Measurements from ENCODE around the gene CTSA. TPM values are rescaled to one million over a fixed set of nuclear protein-coding genes. Genes with fewer than 3 reads are reported as not detected.

CTSA gene
- polyA plus RNA-seq, 3 donors, result 46.4 to 116 (median 82.4) TPM

GRCh38 chr20:45945678-45946148 lies 54.6 kb downstream of the CTSA start:
- H3K27ac ChIP-seq (ENCODE audit: low read depth, low read length), result no peak overlapping the region
- WGBS, 3 donors, result 62 to 86% (median 80%) methylated on average over 13 of the region's 13 CpGs

DNA sequence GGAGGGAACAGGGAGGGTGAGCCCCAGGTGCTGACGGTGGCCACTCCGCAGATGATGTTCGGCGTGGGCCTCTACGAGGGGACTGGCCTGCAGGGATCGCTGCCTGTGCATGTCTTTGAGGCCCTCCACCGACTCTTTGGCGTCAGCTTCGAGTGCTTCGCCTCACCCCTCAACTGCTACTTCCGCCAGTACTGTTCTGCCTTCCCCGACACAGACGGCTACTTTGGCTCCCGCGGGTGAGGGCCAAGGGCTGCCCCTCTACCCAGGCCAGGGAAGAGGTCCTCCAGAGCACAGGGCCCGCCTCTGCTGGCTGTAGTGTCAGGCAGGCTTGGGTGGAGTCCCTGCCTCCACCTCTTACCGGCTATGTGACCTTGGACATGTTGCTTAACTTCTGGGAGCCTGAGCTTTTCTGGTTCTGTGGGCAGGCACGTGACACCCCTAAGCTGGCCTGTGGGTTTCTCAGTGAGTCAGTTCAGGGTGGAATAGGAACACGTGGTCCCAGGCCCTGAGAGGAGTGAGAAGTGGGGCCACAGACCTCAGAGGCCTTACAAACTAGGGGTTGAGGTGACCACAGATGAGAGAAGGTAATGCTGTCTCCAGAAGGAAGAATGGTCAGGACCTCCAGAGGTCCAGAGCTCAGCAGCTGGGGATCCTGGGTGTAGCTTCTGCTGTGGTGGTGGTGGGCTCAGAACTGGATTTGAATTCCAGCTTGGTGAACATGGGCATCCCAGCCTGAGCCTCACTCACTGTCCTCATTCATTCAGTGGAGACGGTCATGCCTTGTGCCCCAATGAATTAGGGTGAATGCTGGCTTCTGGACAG lies 55.2 kb downstream of the CTSA start:
- H3K27ac ChIP-seq (ENCODE audit: low read depth, low read length), result no peak overlapping the region
- WGBS, 3 donors, result 62 to 74% (median 62%) methylated on average over 20 of the region's 20 CpGs

DNA sequence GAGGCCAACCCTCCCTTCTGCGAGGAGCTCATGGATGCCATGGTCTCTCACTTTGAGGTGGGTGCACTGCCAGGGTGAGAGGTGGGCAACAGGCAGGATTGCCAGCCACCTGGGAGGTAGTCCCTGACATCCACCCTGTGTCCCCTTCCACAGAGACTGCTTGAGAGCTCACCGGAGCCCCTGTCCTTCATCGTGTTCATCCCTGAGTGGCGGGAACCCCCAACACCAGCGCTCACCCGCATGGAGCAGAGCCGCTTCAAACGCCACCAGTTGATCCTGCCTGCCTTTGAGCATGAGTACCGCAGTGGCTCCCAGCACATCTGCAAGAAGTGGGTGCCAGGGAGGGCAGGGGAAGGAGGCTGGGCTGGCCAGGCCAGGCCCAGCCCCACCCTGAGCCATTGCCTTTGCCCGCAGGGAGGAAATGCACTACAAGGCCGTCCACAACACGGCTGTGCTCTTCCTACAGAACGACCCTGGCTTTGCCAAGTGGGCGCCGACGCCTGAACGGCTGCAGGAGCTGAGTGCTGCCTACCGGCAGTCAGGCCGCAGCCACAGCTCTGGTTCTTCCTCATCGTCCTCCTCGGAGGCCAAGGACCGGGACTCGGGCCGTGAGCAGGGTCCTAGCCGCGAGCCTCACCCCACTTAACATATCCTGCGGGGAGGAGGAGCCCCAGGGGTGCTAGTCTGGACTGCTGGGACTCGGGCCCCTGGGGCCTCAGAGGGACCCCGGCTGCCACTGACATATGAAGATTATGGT lies 56.2 kb downstream of the CTSA start:
- no peak overlapping the region for H3K27ac ChIP-seq (ENCODE audit: low read depth, low read length)
- WGBS, 3 donors, result 83 to 86% (median 84%) methylated on average over 29 of the region's 29 CpGs

DNA sequence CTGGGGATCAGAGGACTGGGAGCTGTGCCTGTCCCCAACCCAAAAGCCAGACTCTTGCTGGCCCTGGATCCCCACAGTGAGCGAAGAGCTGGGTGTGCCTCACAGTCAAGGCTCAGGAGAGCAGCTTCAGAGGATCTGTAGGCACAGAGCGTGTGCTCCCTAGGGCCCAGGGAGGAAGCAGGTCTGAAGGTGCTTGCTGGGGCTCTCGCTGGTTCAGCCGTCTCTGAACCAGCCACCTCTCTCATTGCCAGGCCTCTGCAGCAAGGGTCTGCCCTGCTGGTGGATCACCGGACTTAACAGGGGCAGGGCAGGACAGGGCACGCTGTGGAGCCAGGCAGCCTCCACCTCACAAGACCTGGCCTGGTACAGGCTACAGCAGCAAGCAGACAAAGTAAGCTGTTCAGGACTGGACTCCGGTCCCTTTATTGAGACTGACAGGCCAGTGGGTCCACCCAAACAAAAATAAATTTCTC lies 57.2 kb downstream of the CTSA start:
- H3K27ac ChIP-seq (ENCODE audit: low read depth, low read length), result no peak overlapping the region
- WGBS, 3 donors, result 80 to 88% (median 85%) methylated on average over 7 of the region's 7 CpGs

Other genes starting within 250 kb of the CTSA start
- gene WFDC11, start 221.1 kb upstream of the CTSA start, polyA plus RNA-seq, result not detected
- gene WFDC13, start 189.3 kb upstream of the CTSA start, polyA plus RNA-seq, result not detected
- gene WFDC10B, start 186.3 kb upstream of the CTSA start, polyA plus RNA-seq, result not detected
- gene SPINT4, start 169.0 kb upstream of the CTSA start, polyA plus RNA-seq, result not detected
- gene WFDC3, start 99.5 kb upstream of the CTSA start, polyA plus RNA-seq, result 1 to 10 TPM in 1 of 3 donors, under 1 TPM in 1, not detected in 1; 0.32 to 1.0 TPM
- gene DNTTIP1, start 99.4 kb upstream of the CTSA start, polyA plus RNA-seq, result 10 to 100 TPM; 15.8 to 37.1 (median 24.4) TPM
- 1 to 10 TPM in 2 of 3 donors, under 1 TPM in 1; 0.55 to 3.5 (median 1.1) TPM for gene UBE2C, start 78.7 kb upstream of the CTSA start, polyA plus RNA-seq
- gene TNNC2, start 64.0 kb upstream of the CTSA start, polyA plus RNA-seq, result 1 to 10 TPM; 3.0 to 3.3 (median 3.0) TPM
- 10 to 100 TPM in 2 of 3 donors, 1 to 10 TPM in 1; 9.2 to 50.9 (median 48.6) TPM for gene SNX21, start 57.5 kb upstream of the CTSA start, polyA plus RNA-seq
- gene ACOT8, start 33.9 kb upstream of the CTSA start, polyA plus RNA-seq, result 10 to 100 TPM; 16.6 to 28.5 (median 21.7) TPM
- gene ZSWIM3, start 33.7 kb upstream of the CTSA start, polyA plus RNA-seq, result 1 to 10 TPM in 2 of 3 donors, under 1 TPM in 1; 0.90 to 1.1 (median 1.0) TPM
- 1 to 10 TPM; 2.5 to 4.0 (median 3.0) TPM for gene ZSWIM1, start 10.1 kb upstream of the CTSA start, polyA plus RNA-seq
- 1 to 10 TPM; 1.0 to 2.7 (median 1.1) TPM for gene SPATA25, start 3.7 kb upstream of the CTSA start, polyA plus RNA-seq
- gene NEURL2, start 127 bp upstream of the CTSA start, polyA plus RNA-seq, result 1 to 10 TPM; 3.2 to 8.0 (median 4.6) TPM
- 100 to 1,000 TPM; 113 to 308 (median 276) TPM for gene PLTP, start 20.8 kb downstream of the CTSA start, polyA plus RNA-seq
- gene PCIF1, start 43.3 kb downstream of the CTSA start, polyA plus RNA-seq, result 10 to 100 TPM; 18.6 to 28.2 (median 25.8) TPM
- 10 to 100 TPM in 1 of 3 donors, 1 to 10 TPM in 2; 6.9 to 11.0 (median 7.4) TPM for gene ZNF335, start 80.9 kb downstream of the CTSA start, polyA plus RNA-seq
- gene MMP9, start 117.6 kb downstream of the CTSA start, polyA plus RNA-seq, result 10 to 100 TPM in 2 of 3 donors, under 1 TPM in 1; 0.79 to 16.6 (median 12.8) TPM
- 1 to 10 TPM in 1 of 3 donors, under 1 TPM in 2; 0.39 to 1.3 (median 0.56) TPM for gene SLC12A5, start 137.9 kb downstream of the CTSA start, polyA plus RNA-seq
- 10 to 100 TPM in 2 of 3 donors, 1 to 10 TPM in 1; 9.4 to 14.3 (median 14.1) TPM for gene NCOA5, start 198.6 kb downstream of the CTSA start, polyA plus RNA-seq
- gene CD40, start 227.0 kb downstream of the CTSA start, polyA plus RNA-seq, result 10 to 100 TPM; 15.6 to 39.4 (median 21.1) TPM

Measured in adipose tissue (tissue), 3 donors.